Inflammatory macrophage treated with lipopolysaccharide for 1 hour (primary cell): ENCODE results near the gene LIF.

ENCODE experiments used
- DNase-seq, 2 donors: peaks; one replicate each; pipeline ENCODE4 v3.0.0-alpha.2; 2020 to 2022

LIF gene

GRCh38 chr22:30284172-30284571 is 37.6 kb upstream of the LIF start:
- DNase-seq, result no peak

- no peak for DNase-seq
Observed at GRCh38 chr22:30283342-30283741, 36.8 kb upstream of the LIF start.

- DNase-seq, result peak; percentile 54 to 74
Observed at GRCh38 chr22:30282616-30283046, 36.1 kb upstream of the LIF start.

- DNase-seq, result no peak
Observed at GRCh38 chr22:30280505-30280904, 33.9 kb upstream of the LIF start.

- no peak for DNase-seq
Observed at GRCh38 chr22:30279932-30280331, 33.4 kb upstream of the LIF start.

- peak; percentile 94 to 96 for DNase-seq
Observed at GRCh38 chr22:30279046-30279788, 32.7 kb upstream of the LIF start.

GRCh38 chr22:30277547-30278344 is 31.2 kb upstream of the LIF start:
- DNase-seq, result peak; percentile 65 to 69

GRCh38 chr22:30276039-30276438 is 29.5 kb upstream of the LIF start:
- DNase-seq, result no peak

GRCh38 chr22:30275625-30276024 is 29.1 kb upstream of the LIF start:
- DNase-seq, result no peak

- no peak for DNase-seq
Observed at GRCh38 chr22:30274437-30274812, 27.9 kb upstream of the LIF start.

GRCh38 chr22:30273711-30274436 is 27.3 kb upstream of the LIF start:
- DNase-seq, result peak in 1 of 2 donors; percentile 64

GRCh38 chr22:30272781-30273601 is 26.4 kb upstream of the LIF start:
- DNase-seq, result peak; percentile 67 to 77

GRCh38 chr22:30270832-30271231 is 24.3 kb upstream of the LIF start:
- DNase-seq, result peak; percentile 98

- no peak for DNase-seq
Observed at GRCh38 chr22:30268331-30268730, 21.8 kb upstream of the LIF start.

- peak; percentile 73 for DNase-seq
Observed at GRCh38 chr22:30267382-30268302, 21.1 kb upstream of the LIF start.

- peak; percentile 81 to 87 for DNase-seq
Observed at GRCh38 chr22:30266445-30267381, 20.2 kb upstream of the LIF start, which contains the start of gene OSM. Gene OSM (minus strand): TSS chr22:30266851. CDS start chr22:30266799, 52 bp downstream.

- DNase-seq, result peak; percentile 67 to 72
Observed at GRCh38 chr22:30265823-30266444, 19.4 kb upstream of the LIF start.

GRCh38 chr22:30265131-30265720 is 18.7 kb upstream of the LIF start:
- DNase-seq, result no peak

- no peak for DNase-seq
Observed at GRCh38 chr22:30263883-30264282, 17.3 kb upstream of the LIF start.
